ENCODE data around the gene TMEM183A.

DNA sequence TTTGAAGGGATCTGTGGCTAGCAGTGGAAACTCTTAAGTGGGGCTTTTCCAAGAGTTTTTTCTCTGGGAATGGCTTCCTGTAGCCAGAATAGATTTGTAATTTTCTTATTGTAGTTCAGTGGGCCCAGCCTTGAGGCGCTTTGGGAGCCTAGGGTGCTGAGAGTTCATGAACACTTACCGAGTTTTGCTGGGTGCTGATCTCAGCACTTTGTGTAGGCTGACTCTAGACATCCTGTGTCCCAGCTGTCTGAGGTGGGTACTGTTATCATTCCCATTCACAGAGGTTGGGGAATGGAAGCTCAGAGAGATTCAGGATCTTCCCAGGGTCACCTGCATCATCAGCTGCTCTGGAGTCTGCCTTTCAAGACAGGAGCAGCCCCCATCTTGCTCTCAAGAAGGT lies 26.1 kb downstream of the TMEM183A start:
- TF ChIP-seq, protein P1, sequence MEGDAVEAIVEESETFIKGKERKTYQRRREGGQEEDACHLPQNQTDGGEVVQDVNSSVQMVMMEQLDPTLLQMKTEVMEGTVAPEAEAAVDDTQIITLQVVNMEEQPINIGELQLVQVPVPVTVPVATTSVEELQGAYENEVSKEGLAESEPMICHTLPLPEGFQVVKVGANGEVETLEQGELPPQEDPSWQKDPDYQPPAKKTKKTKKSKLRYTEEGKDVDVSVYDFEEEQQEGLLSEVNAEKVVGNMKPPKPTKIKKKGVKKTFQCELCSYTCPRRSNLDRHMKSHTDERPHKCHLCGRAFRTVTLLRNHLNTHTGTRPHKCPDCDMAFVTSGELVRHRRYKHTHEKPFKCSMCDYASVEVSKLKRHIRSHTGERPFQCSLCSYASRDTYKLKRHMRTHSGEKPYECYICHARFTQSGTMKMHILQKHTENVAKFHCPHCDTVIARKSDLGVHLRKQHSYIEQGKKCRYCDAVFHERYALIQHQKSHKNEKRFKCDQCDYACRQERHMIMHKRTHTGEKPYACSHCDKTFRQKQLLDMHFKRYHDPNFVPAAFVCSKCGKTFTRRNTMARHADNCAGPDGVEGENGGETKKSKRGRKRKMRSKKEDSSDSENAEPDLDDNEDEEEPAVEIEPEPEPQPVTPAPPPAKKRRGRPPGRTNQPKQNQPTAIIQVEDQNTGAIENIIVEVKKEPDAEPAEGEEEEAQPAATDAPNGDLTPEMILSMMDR (IDR thresholded peaks at IDR 0.05): no peak
- TF ChIP-seq POLR2A (IDR thresholded peaks at IDR 0.05) (no peak), EP300 (IDR thresholded peaks at IDR 0.05; ENCODE audit: low read depth) (no peak), POLR2AphosphoS5 (IDR thresholded peaks at IDR 0.05) (no peak)

All from transverse colon (tissue), 4 donors.